UCSD-AML1 (cell line): Measurements from ENCODE around the gene KRT74.
A peak's percentile ranks its signal among the peaks of the same experiment; 100 is the strongest.

ENCODE experiments used
- DNase-seq: peaks from one replicate; lab custom pipeline; 2025; ENCODE audit not compliant: unreplicated experiment; lab: John Stamatoyannopoulos, UW

Gene KRT74

GRCh38 chr12:52573743-52574142 is at the start of gene KRT74:
TSS of gene KRT74 (minus strand) at chr12:52573843. CDS start at chr12:52573777, 66 bp downstream.
- DNase-seq, result no peak

DNA sequence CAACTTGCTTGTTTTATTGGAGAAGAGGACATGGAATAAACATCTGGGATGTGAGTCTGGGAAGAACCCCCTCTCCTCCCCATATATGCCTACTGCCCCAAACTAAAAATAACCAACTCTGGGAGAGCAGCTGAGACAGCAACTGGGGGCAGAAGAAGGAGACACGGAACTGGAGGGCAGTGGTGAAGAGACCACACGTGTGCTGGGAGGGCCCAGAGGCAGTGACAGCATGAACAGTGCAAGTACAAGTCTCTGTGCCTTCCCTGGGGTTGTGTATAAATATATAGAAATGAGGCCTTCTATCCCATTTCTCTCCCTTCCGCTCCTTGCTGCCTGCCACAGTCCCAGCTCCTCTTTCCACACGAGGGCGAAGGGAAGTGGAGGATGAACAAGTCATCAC is 48.7 kb upstream of the KRT74 start:
- DNase-seq, result no peak

DNA sequence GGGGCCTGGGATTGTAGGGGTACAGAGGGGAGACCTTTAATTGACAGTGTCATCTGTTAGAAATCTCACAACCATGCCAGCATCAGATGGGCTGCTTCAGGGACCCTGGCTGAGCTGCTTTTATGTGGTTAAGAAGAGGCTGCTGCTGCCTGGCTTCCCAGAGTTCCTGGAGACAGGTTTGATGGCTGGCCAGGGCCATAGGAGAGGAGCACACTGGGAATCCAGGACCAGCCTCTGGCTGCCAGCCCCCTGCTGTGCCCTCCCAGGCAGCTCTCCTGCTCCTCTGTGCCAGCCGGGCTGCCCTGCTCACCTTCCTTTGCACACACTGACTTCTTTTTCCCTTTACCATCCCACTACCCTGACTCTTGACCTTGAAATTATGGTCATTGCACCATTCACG is 45.2 kb upstream of the KRT74 start:
- DNase-seq, result no peak

DNA sequence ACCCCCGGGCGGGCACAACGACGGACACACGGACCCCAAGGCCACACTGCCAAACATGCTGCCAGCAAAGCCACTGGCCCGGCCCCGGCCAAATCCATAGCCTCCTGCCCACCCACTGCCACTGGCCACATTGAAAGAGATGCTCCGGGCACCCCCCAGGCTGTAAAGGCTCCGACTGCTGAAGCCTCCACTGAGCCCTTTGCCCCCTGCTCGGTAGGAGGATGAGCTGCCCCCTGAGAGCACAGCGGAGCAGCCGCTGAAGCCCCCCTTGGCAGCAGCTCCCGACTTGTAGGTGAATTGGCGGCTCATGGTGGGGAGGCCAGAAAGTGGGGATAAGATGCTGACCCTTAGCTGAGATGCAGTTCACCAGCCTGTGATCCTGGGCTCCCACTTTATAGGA is 44.6 kb upstream of the KRT74 start, which contains the start of gene KRT73:
TSS of gene KRT73 (minus strand) at position 344 of the 400 bp plus-strand sequence. CDS start at position 309, 35 bp downstream.
- DNase-seq, result no peak

DNA sequence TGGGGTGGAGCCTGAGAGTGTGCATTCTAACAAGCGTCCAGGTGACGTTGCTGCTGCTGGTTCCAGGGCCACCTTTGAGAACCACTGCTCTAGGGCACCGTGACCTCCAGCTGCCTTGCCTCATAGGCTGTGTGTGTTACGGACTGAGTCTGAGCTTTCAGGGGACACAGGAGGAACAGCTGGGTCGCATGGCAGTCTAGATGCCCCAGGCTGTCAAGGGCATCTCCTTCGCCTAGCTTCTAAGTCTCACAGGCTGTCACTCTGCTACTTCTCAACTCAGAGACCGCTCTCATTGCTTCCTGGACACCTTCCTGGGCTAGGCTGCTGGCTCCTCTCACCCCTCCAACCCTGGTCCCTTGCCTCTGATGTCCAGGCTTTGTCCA is 43.8 kb upstream of the KRT74 start:
- no peak for DNase-seq

GRCh38 chr12:52616680-52617402 is 43.2 kb upstream of the KRT74 start:
- no peak for DNase-seq

DNA sequence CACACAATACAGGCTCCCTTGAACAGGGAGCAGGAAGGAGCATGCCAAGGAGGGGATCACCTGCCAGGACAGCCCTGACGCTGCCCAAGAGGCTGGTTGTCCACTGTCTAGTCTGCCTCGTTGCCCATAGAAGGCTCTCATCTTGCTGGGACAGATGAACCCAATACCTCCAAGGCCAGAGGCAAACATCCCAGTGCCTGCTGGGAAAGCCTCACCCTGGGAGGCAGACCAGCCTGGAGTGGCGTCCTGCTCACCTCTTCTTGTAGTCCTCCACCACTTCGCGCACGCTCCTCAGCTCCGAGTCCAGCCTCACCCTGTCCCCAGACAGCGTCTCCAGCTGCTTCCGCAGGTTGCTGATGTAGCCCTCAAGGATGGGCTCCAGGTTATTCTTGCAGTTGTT is 42.3 kb upstream of the KRT74 start:
- no peak for DNase-seq

DNA sequence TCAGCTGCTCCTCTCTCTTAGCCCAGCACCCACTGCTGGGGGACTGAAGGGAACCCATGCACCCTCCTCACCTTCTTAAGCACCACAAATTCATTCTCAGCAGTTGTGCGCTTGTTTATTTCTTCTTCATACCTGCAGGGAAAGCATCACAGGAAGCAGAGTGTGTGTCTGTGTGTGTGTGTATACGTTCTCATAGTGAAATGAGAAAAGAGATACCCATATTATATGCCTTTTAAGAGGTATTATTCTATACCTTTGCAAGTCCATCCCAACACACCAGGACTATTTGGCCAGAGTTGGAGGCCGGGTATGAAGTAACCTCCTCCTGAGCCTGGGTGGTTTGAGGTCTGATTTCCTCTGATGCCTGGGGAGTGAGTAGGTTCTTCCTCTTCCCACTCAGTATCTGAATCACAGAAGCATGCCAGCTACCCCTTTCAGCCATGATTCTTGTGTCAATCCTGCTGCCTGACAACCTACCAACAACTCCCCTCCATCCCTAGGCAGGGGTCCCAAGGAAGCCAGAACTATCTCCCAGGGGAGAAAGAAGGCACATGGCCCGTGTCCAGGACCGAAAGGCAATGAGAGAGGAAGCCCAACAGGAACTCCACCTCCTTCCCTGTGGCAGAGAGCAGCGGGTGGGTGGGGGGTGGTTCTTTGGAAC is 41.7 kb upstream of the KRT74 start:
- DNase-seq, result peak; percentile 34

- DNase-seq, result no peak
These were observed 41.0 kb upstream of the KRT74 start for GRCh38 chr12:52614381-52615207.

DNA sequence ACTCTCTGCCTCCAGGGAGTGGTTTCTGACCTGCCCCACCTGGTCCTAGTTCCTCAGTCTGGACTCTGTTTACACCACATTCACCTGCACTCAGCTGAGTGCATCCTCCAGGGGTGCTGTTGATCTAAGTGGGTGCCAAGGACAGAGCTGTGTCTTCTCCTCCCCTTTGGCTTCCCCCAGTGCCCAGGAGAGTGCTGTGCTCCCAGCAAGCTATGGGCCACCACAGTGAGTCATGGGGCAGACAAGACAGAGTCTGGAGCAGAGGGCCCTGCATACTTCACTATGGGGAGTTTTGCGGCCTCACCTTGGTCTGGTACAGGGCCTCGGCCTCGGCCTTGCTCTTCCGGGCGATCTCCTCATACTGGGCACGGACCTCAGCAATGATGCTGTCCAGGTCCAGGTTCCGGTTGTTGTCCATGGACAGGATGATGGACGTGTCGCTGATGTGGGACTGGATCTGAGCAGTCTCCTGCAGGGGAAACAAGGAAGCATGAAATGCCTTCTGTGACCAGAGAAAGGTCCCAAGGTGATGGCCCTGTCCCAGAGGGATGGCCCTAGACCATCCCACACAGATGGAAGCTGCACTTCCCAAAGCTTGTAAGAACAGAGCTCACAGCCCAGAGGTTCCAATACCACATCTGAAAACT is 39.9 kb upstream of the KRT74 start:
- DNase-seq, result no peak

DNA sequence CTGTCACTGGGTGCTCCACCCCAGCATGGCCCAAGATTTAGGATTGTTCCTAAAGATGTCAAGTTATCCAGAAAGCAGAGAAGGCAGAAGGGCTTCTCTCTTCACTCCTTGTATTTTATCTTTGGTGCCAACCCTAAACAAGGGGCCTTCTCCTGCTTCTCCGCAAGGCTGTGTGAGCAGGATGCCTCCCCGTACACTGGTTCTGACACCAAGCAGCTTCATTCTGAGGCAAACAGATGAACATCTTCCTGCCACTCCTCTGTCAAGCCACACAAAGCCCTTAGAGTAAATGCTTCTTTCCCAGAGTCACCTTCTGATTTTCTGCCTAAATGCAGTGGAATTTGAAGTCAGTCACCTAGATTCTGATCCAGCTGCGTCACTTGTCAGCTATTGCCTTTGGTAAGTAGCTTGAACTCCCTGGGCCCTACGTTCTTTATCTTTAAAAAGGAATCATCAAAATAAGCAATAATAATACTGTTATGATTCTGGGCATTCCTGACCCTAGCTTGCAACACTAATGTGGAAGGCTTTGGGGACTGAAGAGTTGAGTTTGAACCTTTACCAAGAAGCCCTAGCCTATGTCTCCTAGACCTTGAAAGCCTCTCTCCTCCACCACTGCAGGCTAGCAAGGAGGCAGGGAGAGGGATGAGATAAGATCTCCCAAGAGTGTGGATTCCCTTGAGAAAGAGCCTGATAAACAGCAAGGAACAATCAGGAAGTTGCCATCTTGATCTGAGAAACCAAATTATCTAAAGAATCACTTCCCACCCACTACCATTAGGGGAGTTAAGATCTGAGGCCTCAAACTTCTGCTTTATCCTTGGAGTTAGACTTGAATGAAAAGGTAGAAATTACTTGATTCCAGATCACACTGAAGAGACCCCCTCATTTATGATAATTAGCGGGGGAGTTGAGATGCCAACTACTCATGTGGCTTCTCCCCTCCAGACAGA is 39.1 kb upstream of the KRT74 start:
- no peak for DNase-seq

- no peak for DNase-seq
These were observed 37.4 kb upstream of the KRT74 start for GRCh38 chr12:52611080-52611468.

- DNase-seq, result no peak
These were observed 35.4 kb upstream of the KRT74 start for GRCh38 chr12:52608826-52609630.

- no peak for DNase-seq
These were observed 34.5 kb upstream of the KRT74 start for GRCh38 chr12:52608161-52608560.

- DNase-seq, result no peak
These were observed 33.7 kb upstream of the KRT74 start for GRCh38 chr12:52607314-52607713.

- no peak for DNase-seq
These were observed 33.1 kb upstream of the KRT74 start for GRCh38 chr12:52606581-52607218.

DNA sequence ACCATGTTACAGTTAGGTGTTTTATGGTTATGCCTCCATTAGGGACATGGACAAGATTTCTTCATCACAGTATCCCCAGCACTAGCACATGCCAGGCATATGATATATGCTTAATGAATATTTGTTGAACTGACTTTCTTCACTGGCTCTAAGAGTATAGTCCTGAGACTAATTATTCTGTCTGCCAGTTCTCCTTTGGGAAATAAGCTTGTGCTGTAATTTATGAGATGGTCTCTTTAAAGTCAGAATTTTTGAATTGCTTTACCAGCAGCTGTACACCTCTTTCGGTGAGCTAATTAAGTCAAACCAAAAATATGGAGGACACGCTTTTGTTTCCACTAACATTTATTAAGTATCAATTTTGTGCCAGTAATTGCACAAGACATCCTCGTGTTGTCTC is 32.5 kb upstream of the KRT74 start:
- no peak for DNase-seq

DNA sequence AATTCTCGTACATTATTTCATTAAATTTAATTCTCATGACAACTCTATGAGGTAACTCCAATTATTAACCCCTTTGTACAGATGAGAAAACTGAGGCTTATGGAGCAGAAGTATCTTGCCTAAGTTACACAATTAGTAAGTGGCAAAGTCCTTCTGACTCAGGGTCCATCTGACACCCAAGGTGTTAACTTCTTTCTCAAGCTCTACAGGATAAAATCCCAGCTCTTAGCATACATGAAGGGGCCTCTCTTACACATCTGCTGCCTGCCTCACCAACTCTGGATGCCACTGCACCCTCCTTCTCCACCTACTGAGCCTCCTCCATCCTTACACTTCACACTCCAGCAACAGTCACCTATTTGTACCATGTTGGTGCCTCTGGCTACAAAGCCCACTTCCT is 31.9 kb upstream of the KRT74 start:
- no peak for DNase-seq

DNA sequence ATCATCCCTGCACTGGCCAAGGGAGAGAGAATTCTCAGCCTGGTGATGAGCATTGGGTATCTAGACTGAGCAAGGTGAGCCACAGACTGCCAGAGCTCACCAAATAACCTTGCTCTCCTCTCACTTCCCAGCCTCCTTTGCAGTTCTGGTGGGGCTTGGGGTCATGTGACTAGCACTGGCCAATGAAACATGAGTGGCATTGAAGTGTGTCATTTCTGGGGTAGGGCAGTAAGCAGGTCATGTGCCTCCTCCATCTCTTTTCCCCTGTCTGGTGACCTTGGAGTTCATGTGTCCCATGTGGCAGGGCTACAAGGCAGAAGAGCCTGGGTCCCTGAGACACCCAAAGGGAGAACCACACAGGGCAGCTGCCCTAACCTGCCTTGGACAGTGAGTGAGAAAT is 31.2 kb upstream of the KRT74 start:
- DNase-seq, result no peak
